Common myeloid progenitor, CD34-positive (primary cell): Measurements from ENCODE around the gene PLA2G2E.

ENCODE experiments used
- CTCF ChIA-PET: fragments of 350-600 bp; sonication (Branson Sonifier 250); formaldehyde crosslinking; loops from one replicate; lab custom pipeline; 2021; ENCODE audit warnings: antibody characterized with exemption; lab: Charles Lee
- POLR2A ChIA-PET: fragments of 350-600 bp; sonication (Branson Sonifier 250); formaldehyde crosslinking; loops from one replicate; lab custom pipeline; 2021; ENCODE audit warnings: antibody characterized with exemption; lab: Charles Lee
- DNase-seq, 3 donors: peaks; one replicate each; pipeline versions ENCODE4 v3.0.0 to v3.0.0-alpha.2; 2013
- H3K27ac ChIP-seq, 2 experiments: 1 replicate in 1 of 2; 2 replicates in 1 of 2; pipeline ENCODE4 v1.7.0; 2013; ENCODE audit warnings: inconsistent platforms in 2 of 2, low read length in 2 of 2, mild to moderate bottlenecking in 2 of 2, low read depth in 1 of 2, moderate library complexity in 1 of 2; ENCODE audit not compliant: severe bottlenecking in 2 of 2, insufficient read depth in 1 of 2, poor library complexity in 1 of 2
- H3K27me3 ChIP-seq, 5 experiments: replicated peaks in 2 of 5; 1 replicate in 3 of 5; 2 replicates in 2 of 5; pipeline versions ENCODE4 v1.6.1 to v1.7.0; 2013; ENCODE audit warnings: low read length in 4 of 5, mild to moderate bottlenecking in 2 of 5, moderate library complexity in 2 of 5, inconsistent platforms in 1 of 5; ENCODE audit not compliant: insufficient read depth in 5 of 5, control insufficient read depth in 4 of 5
- H3K36me3 ChIP-seq, 4 experiments: 1 replicate in 2 of 4; 2 replicates in 2 of 4; pipeline versions ENCODE4 v1.6.1 to v1.7.0; 2013; ENCODE audit warnings: low read length in 3 of 4, control low read depth in 1 of 4, mild to moderate bottlenecking in 1 of 4; ENCODE audit not compliant: control insufficient read depth in 4 of 4, insufficient read depth in 4 of 4
- H3K4me1 ChIP-seq, 4 experiments: 1 replicate in 3 of 4; 2 replicates in 1 of 4; pipeline versions ENCODE4 v1.6.1 to v1.7.1; 2013; ENCODE audit warnings: low read length in 3 of 4, mild to moderate bottlenecking in 3 of 4, control low read depth in 1 of 4, inconsistent platforms in 1 of 4, moderate library complexity in 1 of 4; ENCODE audit not compliant: control insufficient read depth in 4 of 4, insufficient read depth in 4 of 4; ENCODE audit errors: control extremely low read depth in 1 of 4
- H3K4me3 ChIP-seq, 7 experiments: 1 replicate in 4 of 7; 2 replicates in 3 of 7; pipeline versions ENCODE4 v1.5.1 to v1.7.0; 2013; ENCODE audit warnings: mild to moderate bottlenecking in 7 of 7, low read length in 6 of 7, moderate library complexity in 6 of 7, inconsistent platforms in 2 of 7, low read depth in 2 of 7, control low read depth in 1 of 7; ENCODE audit not compliant: insufficient read depth in 4 of 7, control insufficient read depth in 1 of 7; ENCODE audit errors: extremely low read depth in 1 of 7
- H3K9me3 ChIP-seq, 5 experiments: 1 replicate in 4 of 5; 2 replicates in 1 of 5; pipeline versions ENCODE4 v1.6.1 to v1.7.1; 2013; ENCODE audit warnings: low read length in 4 of 5, mild to moderate bottlenecking in 2 of 5, inconsistent platforms in 1 of 5, low read depth in 1 of 5, moderate library complexity in 1 of 5; ENCODE audit not compliant: control insufficient read depth in 4 of 5, insufficient read depth in 2 of 5; ENCODE audit errors: control extremely low read depth in 1 of 5
- whole genome bisulfite sequencing: methylation state at CpG from one replicate; pipeline ENCODE4 v1.1.5; 2013; ENCODE audit not compliant: insufficient coverage; 5-methylcytosine and 5-hydroxymethylcytosine counted together

PLA2G2E gene

DNA sequence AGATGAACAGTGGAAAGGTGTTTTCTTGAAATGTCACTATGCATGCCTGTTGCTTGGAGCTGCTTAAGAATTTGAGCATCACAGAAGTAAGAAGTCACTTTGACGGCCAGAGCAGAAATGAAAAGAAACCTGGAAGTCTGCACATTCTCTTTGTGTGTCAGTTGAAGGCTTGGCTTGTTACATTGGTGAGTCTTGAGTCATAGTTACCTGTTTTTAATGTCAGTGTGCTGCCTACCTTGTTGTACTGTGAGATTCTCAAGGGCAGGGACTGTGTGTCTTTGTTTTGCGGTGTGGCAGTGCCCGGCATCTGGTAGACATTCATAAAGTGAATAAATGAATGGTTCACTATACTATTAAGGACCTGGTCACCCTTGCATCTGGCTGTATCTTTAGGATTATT is 31.3 kb downstream of the PLA2G2E start:
- Histone ChIP-seq H3K27ac (no peak overlapping the region), H3K4me3 (no peak overlapping the region), H3K9me3 (peaks cover 0 to 1% (median 0%) of the 10 kb centered on the region in 5 experiments), H3K4me1 (no peaks in the 10 kb centered on the region), H3K36me3 (peaks cover 24 to 61% (median 40%) of the 10 kb centered on the region in 4 experiments), H3K27me3 (no peaks in the 10 kb centered on the region)
- CTCF ChIA-PET: no interaction called here
- DNase-seq: no peak
- POLR2A ChIA-PET: no interaction called here
- 100% methylated on average over 1 of the region's 3 CpGs for WGBS

DNA sequence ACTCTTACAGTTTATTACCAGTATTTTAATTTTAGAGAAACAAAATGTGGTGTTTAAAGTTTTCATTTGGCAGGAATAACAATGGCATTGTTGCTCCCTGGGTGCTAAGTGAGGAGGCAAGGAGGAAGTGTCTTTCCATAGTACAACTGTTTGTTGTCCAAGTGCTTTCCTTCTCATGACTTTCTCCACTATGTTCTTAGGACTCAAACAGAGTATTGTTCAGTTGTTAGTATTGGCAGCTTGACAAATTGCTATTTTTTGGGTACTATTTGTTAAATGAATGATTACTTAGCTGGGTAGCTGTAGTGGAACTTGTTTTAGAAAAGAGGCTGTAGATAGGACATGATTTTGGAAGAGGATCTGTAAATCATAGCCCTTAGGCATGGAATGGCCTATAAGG is 33.8 kb downstream of the PLA2G2E start:
- Histone ChIP-seq H3K27me3 (no peaks in the 10 kb centered on the region), H3K27ac (no peak overlapping the region), H3K4me1 (no peaks in the 10 kb centered on the region), H3K9me3 (peaks cover 0 to 1% (median 0%) of the 10 kb centered on the region in 5 experiments), H3K36me3 (peaks cover 18 to 50% (median 29%) of the 10 kb centered on the region in 4 experiments), H3K4me3 (no peak overlapping the region)
- ChIA-PET CTCF (interaction anchor here (0.7 kb wide), 1 partner anchor 635 kb away, joined by 3 read pairs; no protein-coding TSS in a partner anchor), POLR2A (no interaction called here)
- DNase-seq: no peak

DNA sequence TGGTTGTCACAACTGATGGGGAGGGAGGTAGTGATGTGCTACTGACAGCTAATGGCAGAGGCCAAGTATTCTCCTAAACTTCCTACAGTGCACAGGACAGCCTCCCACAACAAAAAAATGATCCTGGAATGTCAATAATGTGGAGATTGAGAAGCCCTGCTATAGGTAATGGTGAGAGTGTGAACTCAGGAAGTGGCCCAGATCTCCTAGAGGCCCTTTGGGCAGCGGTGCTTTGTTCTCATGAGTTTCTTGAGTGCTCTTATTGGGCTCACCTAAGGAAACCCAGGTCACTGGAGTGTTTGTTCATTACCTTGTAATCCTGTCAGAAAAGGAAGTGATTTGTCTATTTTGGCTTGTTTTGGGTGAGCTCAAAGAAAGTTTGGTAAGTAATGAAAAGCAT is 35.3 kb downstream of the PLA2G2E start:
- POLR2A ChIA-PET: no interaction called here
- H3K27me3 ChIP-seq: no peaks in the 10 kb centered on the region
- H3K27ac ChIP-seq: no peak overlapping the region
- 100% methylated on average over 1 of the region's 1 CpG for WGBS
- CTCF ChIA-PET: no interaction called here
- H3K9me3 ChIP-seq: peaks cover 0 to 1% (median 0%) of the 10 kb centered on the region in 5 experiments
- H3K4me1 ChIP-seq: peaks cover 2 to 8% (median 5%) of the 10 kb centered on the region in 4 experiments
- DNase-seq: no peak
- no peak overlapping the region for H3K4me3 ChIP-seq
- H3K36me3 ChIP-seq: peaks cover 13 to 37% (median 19%) of the 10 kb centered on the region in 4 experiments

DNA sequence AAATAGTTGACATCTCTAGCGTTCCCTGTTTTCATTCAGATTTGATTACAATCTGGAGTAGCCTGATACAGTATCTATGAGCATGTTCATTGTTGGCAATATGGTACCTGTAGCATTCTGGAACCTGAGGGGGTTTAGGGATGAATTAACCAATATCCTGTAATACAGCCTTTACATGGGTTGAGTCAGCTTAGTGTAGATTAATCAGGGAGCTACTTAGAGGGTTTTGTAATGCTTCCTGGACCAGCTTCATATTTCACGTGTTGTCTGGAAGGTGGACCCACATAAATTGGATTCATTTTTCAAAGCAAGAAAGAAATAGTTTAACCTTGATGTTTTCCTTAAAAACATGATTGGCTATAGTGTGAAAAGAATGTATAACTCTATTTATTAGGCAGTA is 37.6 kb downstream of the PLA2G2E start:
- 100% methylated on average over 2 of the region's 2 CpGs for WGBS
- H3K9me3 ChIP-seq: peaks cover 0 to 1% (median 0%) of the 10 kb centered on the region in 5 experiments
- H3K27me3 ChIP-seq: no peaks in the 10 kb centered on the region
- H3K36me3 ChIP-seq: peaks cover 3 to 15% (median 5%) of the 10 kb centered on the region in 4 experiments
- no peak overlapping the region for H3K4me3 ChIP-seq
- POLR2A ChIA-PET: no interaction called here
- no peak for DNase-seq
- peaks cover 4 to 14% (median 8%) of the 10 kb centered on the region in 4 experiments for H3K4me1 ChIP-seq
- H3K27ac ChIP-seq: no peak overlapping the region
- CTCF ChIA-PET: no interaction called here

DNA sequence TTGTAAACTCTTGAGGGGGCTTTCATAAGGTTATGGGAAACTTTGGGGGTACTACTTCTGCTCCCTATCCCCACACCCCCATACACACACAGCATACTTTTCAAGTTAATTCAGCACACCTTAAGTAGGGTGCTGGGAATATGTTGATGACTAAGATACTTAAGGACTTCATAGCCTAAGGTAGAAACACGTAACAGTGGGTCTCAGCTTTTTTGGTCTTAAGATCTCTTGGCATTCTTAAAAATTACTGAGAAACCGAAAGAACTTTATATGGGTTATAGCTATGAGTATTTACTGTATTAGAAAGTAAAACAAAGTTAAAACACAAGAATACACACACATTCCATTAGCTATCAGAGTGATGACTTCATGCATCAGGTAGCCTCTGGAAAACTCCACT is 39.1 kb downstream of the PLA2G2E start:
- Histone ChIP-seq H3K27ac (no peak overlapping the region), H3K36me3 (peaks cover 0 to 13% (median 3%) of the 10 kb centered on the region in 4 experiments), H3K4me3 (no peak overlapping the region), H3K4me1 (peaks cover 4 to 14% (median 8%) of the 10 kb centered on the region in 4 experiments), H3K9me3 (peaks cover 0 to 1% (median 0%) of the 10 kb centered on the region in 5 experiments), H3K27me3 (peaks cover 0 to 4% (median 0%) of the 10 kb centered on the region in 5 experiments)
- ChIA-PET POLR2A (no interaction called here), CTCF (no interaction called here)
- WGBS: 100% methylated on average over 1 of the region's 2 CpGs
- no peak for DNase-seq

DNA sequence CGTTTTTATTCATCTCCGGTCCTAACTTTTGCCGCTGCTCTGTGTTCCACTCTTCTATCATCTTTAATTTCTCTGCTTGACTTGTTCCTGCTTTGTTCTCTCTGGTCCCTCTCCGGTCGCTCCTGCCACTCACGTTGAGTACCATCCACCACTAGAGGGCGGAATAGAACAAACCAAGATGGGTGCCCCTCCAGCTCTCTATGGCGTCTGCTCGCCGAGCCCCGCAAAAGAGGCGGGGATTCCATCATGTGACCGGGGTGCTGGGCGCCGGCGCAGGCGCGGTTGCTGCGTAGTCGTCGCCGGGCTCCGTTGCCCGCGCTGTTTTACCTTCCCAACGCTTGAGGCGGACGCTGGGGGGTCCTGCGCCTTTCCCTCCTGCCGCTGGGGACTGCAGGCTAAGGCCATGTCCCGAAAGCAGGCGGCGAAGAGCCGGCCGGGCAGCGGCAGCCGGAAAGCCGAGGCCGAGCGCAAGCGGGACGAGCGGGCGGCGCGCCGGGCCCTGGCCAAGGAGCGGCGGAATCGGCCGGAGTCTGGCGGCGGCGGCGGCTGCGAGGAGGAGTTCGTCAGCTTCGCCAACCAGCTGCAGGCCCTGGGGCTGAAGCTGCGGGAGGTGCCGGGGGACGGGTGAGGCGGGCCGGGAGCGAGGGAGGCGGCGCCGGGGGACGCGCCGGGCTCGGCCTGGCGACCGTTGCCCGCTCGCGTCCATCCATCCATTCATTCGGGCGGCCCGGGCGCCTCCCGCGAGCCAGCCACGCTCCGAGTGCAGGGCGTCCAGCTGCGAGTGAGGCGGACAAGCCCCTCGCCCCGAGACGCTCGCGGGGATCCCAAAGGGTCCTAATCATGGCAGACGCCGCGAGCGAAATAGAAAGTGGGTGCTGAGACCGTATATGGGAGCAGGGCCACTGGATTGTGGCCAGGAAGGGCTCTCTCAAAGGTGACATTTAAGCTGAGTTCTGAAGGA is 41.0 kb downstream of the PLA2G2E start, which contains the start of gene OTUD3:
TSS of gene OTUD3 (plus strand) at position 285 of the 961 bp plus-strand sequence. CDS start at position 404, 119 bp downstream.
- DNase-seq: peak; percentile 98 to 99 (median 99)
- H3K27me3 ChIP-seq: peaks cover 0 to 8% (median 0%) of the 10 kb centered on the region in 5 experiments
- H3K4me1 ChIP-seq: peaks cover 4 to 14% (median 8%) of the 10 kb centered on the region in 4 experiments
- H3K36me3 ChIP-seq: peaks cover 0 to 6% (median 3%) of the 10 kb centered on the region in 4 experiments
- H3K9me3 ChIP-seq: no peaks in the 10 kb centered on the region
- ChIA-PET CTCF (interaction anchor here (1.0 to 2.2 kb wide), 4 partner anchors 10 to 313 kb away, joined by 3 to 6 read pairs (median 4); no protein-coding TSS in a partner anchor), POLR2A (no interaction called here)
- peak within 1 kb of the TSS; percentile 69 to 81 for H3K27ac ChIP-seq
- peak within 1 kb of the TSS; percentile 65 to 93 (median 86) for H3K4me3 ChIP-seq
- under 1% methylated on average over 91 of the region's 97 CpGs for WGBS
